Ureter (tissue), 1 donor: ENCODE data around the gene ZNF829. TPM values are rescaled to one million over a fixed set of nuclear protein-coding genes. Genes with fewer than 3 reads are reported as not detected.

Experiments used
- total RNA-seq: library from RNA; stranded (reverse); gene quantifications from one replicate; pipeline ENCODE4 v1.2.4, GENCODE V29; 2023
- donor health status: DM: yes; HTN: yes; CAD: no.

ZNF829 gene
- total RNA-seq, 1 donor from 2014 or later, result 4.2 TPM

Other genes with a start within 250 kb of the ZNF829 start
- 16.2 TPM for gene ZNF461, start 249.5 kb downstream of the ZNF829 start, total RNA-seq
- gene ZNF567, start 228.7 kb downstream of the ZNF829 start, total RNA-seq, result 10.3 TPM
- 2.8 TPM for gene ZNF850, start 143.5 kb downstream of the ZNF829 start, total RNA-seq
- 11.3 TPM for gene ZNF790, start 77.9 kb downstream of the ZNF829 start, total RNA-seq
- 9.8 TPM for gene ZNF345, start 65.4 kb downstream of the ZNF829 start, total RNA-seq
- gene ZNF568, start within 50 bp of the ZNF829 start, total RNA-seq, result 9.8 TPM
- gene ZNF420, start 162.1 kb upstream of the ZNF829 start, total RNA-seq, result 12.5 TPM